Upper lobe of right lung (tissue), 1 donor: ENCODE results near the gene C2CD3. TPM values are rescaled to one million over a fixed set of nuclear protein-coding genes. Genes with fewer than 3 reads are reported as not detected.

Experiments
- ATAC-seq: fragments of 200-7000 bp; cut with Tn5 transposase; one replicate; pipeline ENCODE4 v1.9.1; 2020; ENCODE audit warnings: mild to moderate bottlenecking, moderate library complexity
- DNase-seq: peaks from one replicate; pipeline ENCODE4 v3.0.0-alpha.2; 2020
- H3K27ac ChIP-seq: fragments of 200-600 bp; one replicate; pipeline ENCODE4 v1.8.0; 2022
- H3K27me3 ChIP-seq: fragments of 200-600 bp; one replicate; pipeline ENCODE4 v1.8.0; 2022; ENCODE audit warnings: mild to moderate bottlenecking
- H3K36me3 ChIP-seq: fragments of 200-600 bp; one replicate; pipeline ENCODE4 v1.8.0; 2022
- H3K4me1 ChIP-seq: fragments of 200-600 bp; one replicate; pipeline ENCODE4 v1.8.0; 2022
- H3K4me3 ChIP-seq: fragments of 200-600 bp; one replicate; pipeline ENCODE4 v1.8.0; 2022; ENCODE audit warnings: mild to moderate bottlenecking
- H3K9me3 ChIP-seq: fragments of 200-600 bp; one replicate; pipeline ENCODE4 v1.8.0; 2022
- CTCF ChIP-seq: fragments of 200-600 bp; IDR thresholded peaks from one replicate; pipeline ENCODE4 v1.8.0; 2022; ENCODE audit warnings: antibody characterized with exemption
- intact Hi-C: fragments of 100-400 bp; cut with DNase I; formaldehyde crosslinking; loops from one replicate; pipeline ENCODE4 v1.11.0; 2022
- total RNA-seq: library from RNA; stranded (reverse); fragmentation: NEBNext Ultra II Directional; extraction: Animal tissue kit (Norgen Biotek cat#: 25700); gene quantifications from one replicate; pipeline ENCODE4 v1.2.1, GENCODE V29; 2021
- donor health status: DM: no; HTN: yes; CAD: no; lungs with severe emphysema.

Gene C2CD3
- total RNA-seq, 1 donor from 2014 or later = 26.8 TPM

GRCh38 chr11:74022546-74022945 lies 148.3 kb downstream of the C2CD3 start:
- Histone ChIP-seq H3K27me3 (no peaks in the 10 kb centered on the region), H3K27ac (no peak overlapping the region), H3K4me1 (peaks cover 44% of the 10 kb centered on the region), H3K36me3 (no peaks in the 10 kb centered on the region), H3K4me3 (no peak overlapping the region), H3K9me3 (no peaks in the 10 kb centered on the region)
- TF ChIP-seq CTCF = no peak
- ATAC-seq (no peak), DNase-seq (no peak)
- intact Hi-C loops = no loop called here

DNA sequence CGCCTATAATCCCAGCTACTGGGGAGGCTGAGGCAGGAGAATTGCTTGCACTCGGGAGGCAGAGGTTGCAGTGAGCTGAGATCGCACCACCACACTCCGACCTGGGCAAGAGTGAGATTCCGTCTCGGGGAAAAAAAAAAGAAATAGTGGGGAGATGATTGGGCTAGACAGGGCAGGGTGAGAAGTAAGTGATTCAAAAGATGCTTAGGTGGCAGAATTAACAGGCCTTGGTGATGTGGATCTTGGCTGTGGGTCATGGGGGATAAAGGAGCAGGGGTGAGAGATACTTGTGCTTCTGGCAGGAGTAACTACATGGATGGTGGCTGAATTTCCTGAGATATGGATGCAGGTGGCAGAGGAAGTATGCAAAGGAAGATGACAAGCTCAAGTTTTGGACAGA lies 148.8 kb downstream of the C2CD3 start:
- no peaks in the 10 kb centered on the region for H3K9me3 ChIP-seq
- no peaks in the 10 kb centered on the region for H3K36me3 ChIP-seq
- no peak for DNase-seq
- no peak overlapping the region for H3K27ac ChIP-seq
- ATAC-seq = no peak
- no peak overlapping the region for H3K4me3 ChIP-seq
- intact Hi-C loops = no loop called here
- TF ChIP-seq CTCF = no peak
- H3K27me3 ChIP-seq = no peaks in the 10 kb centered on the region
- peaks cover 46% of the 10 kb centered on the region for H3K4me1 ChIP-seq

DNA sequence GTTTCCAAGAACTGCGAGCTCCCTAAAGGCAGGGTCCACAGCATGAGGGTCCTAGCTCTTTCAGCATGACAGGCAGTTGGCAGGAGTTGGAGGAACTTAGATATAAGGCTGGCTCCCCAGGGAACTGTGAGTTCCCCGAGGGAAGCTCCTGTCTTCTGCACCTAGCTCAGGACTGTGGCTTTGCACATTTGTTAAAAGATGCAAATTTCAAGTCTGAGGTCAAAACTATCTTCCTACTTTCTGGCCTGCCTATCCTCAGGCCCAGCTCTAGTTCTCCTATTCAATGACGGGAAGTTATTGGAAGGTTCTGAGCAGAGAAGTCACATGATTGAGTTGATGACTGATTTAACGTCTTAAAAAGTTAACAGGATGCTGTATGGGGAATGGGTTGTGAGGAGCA lies 150.3 kb downstream of the C2CD3 start:
- no peaks in the 10 kb centered on the region for H3K27me3 ChIP-seq
- intact Hi-C loops = no loop called here
- ATAC-seq = peak; percentile 2
- no peaks in the 10 kb centered on the region for H3K9me3 ChIP-seq
- DNase-seq = no peak
- no peaks in the 10 kb centered on the region for H3K36me3 ChIP-seq
- peaks cover 41% of the 10 kb centered on the region for H3K4me1 ChIP-seq
- peak overlapping the region; percentile 87 for H3K27ac ChIP-seq
- H3K4me3 ChIP-seq = no peak overlapping the region
- no peak for TF ChIP-seq CTCF

DNA sequence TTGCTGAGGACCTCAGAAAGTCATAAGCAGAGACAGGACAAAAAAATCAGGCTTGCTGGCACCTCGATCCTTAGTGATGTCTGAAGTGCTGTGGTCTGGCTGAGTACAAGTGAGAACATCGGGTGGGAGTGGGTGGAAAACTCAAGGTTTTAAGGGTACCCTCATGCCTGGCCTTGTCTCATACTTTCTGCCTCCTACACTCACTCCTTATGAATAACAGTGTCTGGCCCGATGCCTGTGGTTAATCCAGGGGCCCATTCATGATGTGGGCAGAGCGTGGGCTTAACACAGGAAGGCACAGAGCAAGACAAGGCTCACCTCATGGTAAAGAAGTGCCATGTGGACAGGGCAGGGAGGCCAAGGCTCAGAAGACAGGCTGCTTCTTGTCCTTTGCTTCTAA lies 150.9 kb downstream of the C2CD3 start:
- Histone ChIP-seq H3K4me1 (peaks cover 40% of the 10 kb centered on the region), H3K27me3 (no peaks in the 10 kb centered on the region), H3K9me3 (no peaks in the 10 kb centered on the region), H3K27ac (peak overlapping the region; percentile 87), H3K36me3 (no peaks in the 10 kb centered on the region), H3K4me3 (no peak overlapping the region)
- intact Hi-C loops = no loop called here
- no peak for DNase-seq
- peak; percentile 6 for ATAC-seq
- no peak for TF ChIP-seq CTCF

- TF ChIP-seq CTCF = no peak
- no peaks in the 10 kb centered on the region for H3K36me3 ChIP-seq
- intact Hi-C loops = no loop called here
- no peaks in the 10 kb centered on the region for H3K9me3 ChIP-seq
- H3K4me3 ChIP-seq = no peak overlapping the region
- H3K4me1 ChIP-seq = peaks cover 40% of the 10 kb centered on the region
- peak overlapping the region; percentile 87 for H3K27ac ChIP-seq
- H3K27me3 ChIP-seq = no peaks in the 10 kb centered on the region
- DNase-seq (no peak), ATAC-seq (no peak)
Measured at GRCh38 chr11:74019104-74019738, 151.6 kb downstream of the C2CD3 start.
